Choroid plexus epithelial cell (primary cell): ENCODE results near the gene TGFBRAP1.

Source experiments
- DNase-seq: peaks from one replicate; pipeline ENCODE4 v3.0.0-alpha.2; 2010; ENCODE audit warnings: low read depth
- H3K4me3 ChIP-seq: 2 replicates; pipeline ENCODE4 v1.5.1; 2011; ENCODE audit warnings: low read depth, mild to moderate bottlenecking, control low read depth, low read length, moderate library complexity
- CTCF ChIP-seq: conservative IDR thresholded peaks from 2 replicates; pipeline ENCODE4 v1.5.1; 2011; ENCODE audit warnings: low read depth, mild to moderate bottlenecking, control low read depth, inconsistent platforms, low read length, moderate library complexity

Gene TGFBRAP1

DNA sequence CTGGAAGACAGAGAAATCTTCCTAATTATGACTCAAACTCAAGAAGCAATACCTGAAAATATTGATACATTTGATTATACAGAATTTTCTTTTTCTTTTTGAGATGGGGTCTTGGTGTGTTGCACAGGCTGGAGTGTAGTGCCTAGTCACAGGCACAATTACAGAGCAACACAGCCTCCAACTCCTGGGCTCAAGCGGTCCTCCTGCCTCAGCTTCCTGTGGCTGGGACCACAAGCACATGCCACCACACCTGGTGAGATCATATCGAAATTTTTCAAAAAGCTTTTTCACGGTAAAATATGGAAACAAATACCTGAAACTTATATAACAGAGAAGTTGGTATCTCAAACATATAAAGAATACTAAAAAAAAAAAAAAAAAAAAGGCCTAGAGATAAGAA is 27.9 kb downstream of the TGFBRAP1 start:
- DNase-seq = no peak
- H3K4me3 ChIP-seq = no peak overlapping the region
- TF ChIP-seq CTCF = no peak

- H3K4me3 ChIP-seq = no peak overlapping the region
- TF ChIP-seq CTCF = no peak
- no peak for DNase-seq
Observed at GRCh38 chr2:105299290-105299689, 30.2 kb downstream of the TGFBRAP1 start.

- H3K4me3 ChIP-seq = no peak overlapping the region
- no peak for TF ChIP-seq CTCF
Observed at GRCh38 chr2:105298017-105298416, 31.5 kb downstream of the TGFBRAP1 start.

DNA sequence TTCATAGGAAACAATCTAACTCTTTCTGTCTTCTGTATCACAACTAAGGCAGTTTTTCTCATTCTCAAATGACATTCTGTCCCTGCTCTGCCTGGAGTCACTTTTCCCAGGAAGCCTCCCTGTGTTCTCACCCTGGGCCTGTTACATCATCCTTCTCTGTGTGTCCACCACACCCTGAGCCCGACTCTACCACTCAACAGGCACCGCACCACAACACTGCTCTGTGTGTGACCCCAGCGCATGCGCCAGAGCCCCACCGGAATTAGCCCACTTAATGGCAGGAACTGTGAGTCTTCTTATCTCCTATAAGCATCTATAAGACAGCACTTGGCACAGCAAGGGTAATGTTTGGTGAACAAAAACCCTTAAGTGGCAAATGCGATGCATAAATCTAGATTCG is 32.3 kb downstream of the TGFBRAP1 start:
- no peak for TF ChIP-seq CTCF
- peak; percentile 10 for DNase-seq
- no peak overlapping the region for H3K4me3 ChIP-seq

More at GRCh38 chr2:105298017-105298416, 31.5 kb downstream of the TGFBRAP1 start:
- DNase-seq = no peak

DNA sequence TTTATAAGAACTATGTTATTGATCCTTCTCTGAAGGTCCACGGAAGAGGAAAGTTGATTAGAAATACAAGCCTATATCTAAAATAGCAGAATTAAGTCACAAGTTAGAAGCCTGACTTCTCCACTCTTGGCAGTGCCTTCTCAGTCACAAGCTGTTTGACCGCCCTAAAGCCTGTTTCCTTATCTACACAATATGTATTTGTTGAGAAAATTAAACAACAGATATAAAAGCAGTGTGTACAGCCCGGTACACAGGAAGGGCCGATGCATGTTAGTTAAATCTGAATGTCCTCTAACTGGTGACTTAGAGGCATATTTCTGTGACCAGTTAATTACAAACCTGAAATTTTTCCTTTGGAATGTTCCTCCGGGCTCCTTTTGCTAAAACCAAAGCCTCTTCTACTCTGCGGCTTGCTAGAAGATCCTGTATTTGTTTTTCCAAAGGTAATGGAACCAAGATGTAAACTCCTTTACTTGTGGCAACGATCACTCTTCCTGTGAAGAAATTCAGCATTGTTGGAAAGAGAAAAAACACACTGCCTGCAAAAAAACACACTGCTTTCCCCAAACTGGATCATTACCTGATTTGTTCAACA is 33.4 kb downstream of the TGFBRAP1 start:
- TF ChIP-seq CTCF = no peak
- H3K4me3 ChIP-seq = no peak overlapping the region
- peak; percentile 11 for DNase-seq

DNA sequence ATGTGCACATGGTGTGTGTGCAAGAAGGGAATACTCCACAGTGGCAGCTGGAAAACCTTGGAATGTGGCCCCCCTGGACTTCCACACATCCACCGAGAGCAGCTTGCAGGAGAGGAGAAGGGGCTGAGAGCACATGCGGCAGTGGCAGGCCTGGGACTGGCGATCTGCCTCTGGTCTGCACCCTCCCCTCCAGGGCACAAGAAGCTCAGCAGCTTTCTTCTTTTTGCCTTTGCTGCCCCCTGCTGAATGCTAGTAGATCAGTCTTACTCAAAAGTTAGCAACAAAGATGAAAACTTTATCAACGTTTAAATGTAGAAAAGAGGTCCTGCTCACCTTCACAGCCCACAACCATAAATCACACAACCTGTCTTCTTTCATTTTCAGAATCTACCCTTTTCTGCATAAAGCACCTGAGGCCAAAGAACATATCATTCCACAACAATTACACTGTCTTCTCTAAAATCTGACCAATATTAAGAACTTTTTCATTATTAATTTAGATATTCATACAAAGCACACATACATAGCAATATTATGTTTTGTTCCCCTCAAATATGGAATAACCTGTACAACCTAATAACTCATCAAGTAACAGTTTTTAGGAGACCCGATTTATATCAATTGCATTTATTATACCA is 34.6 kb downstream of the TGFBRAP1 start:
- peak; percentile 82 for TF ChIP-seq CTCF
- peak; percentile 88 for DNase-seq
- H3K4me3 ChIP-seq = no peak overlapping the region

DNA sequence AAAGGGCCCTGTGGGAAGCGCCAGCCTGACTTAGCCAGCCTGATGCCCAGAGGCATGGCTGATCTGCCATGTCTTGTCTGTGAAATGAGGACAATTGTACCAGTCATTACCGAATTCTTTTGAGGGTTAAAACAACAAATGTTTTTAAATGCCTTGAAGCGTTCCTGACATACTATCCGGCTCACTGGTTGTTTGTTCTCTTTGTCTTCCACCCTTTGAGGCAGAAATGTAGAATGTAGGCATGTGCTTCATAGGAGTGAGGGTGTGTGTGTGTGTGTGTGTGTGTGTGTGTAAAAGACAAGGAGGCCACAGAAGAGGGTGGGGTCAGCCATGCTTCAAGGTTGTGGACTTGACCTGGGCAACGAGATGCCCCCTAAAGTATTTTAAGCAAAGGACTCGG is 35.5 kb downstream of the TGFBRAP1 start:
- H3K4me3 ChIP-seq = no peak overlapping the region
- TF ChIP-seq CTCF = no peak
- DNase-seq = no peak
